ENCODE measurements around the gene LRRN4CL.

LRRN4CL gene

GRCh38 chr11:62645946-62646824 is 43.1 kb downstream of the LRRN4CL start, which contains the start of gene GANAB:
TSS of gene GANAB (minus strand) at chr11:62646613. CDS start at chr11:62646599, 14 bp downstream.
- peak; percentile 95 for DNase-seq

- DNase-seq = no peak
These were observed 43.7 kb downstream of the LRRN4CL start for GRCh38 chr11:62645671-62645945.

GRCh38 chr11:62644220-62644619 is 45.1 kb downstream of the LRRN4CL start:
- no peak for DNase-seq
